HG03039 (cell line): ENCODE data around the gene PRR29.
"Not testable (repeated sequence)": the region's sequence is repeated elsewhere in the genome, so short reads cannot be mapped to it uniquely, and the experiment has no call there.

Experiments used
- ATAC-seq: cut with Tn5 transposase; IDR thresholded peaks from one replicate; pipeline ENCODE4 v1.9.1; 2021; ENCODE audit warnings: mild to moderate bottlenecking, moderate library complexity; ENCODE audit not compliant: unreplicated experiment

The PRR29 gene

GRCh38 chr17:64008830-64009229 is 10.7 kb downstream of the PRR29 start:
- no peak for ATAC-seq

GRCh38 chr17:64009571-64010402 is 11.6 kb downstream of the PRR29 start:
- no peak for ATAC-seq

- ATAC-seq = no peak
These were observed 17.3 kb downstream of the PRR29 start for GRCh38 chr17:64015447-64015846.

- ATAC-seq = no peak
These were observed 18.2 kb downstream of the PRR29 start for GRCh38 chr17:64016231-64016784.

- no peak for ATAC-seq
These were observed 18.8 kb downstream of the PRR29 start for GRCh38 chr17:64016974-64017373.

GRCh38 chr17:64017381-64017980 is 19.3 kb downstream of the PRR29 start:
- no peak for ATAC-seq

- not testable (repeated sequence) for ATAC-seq
These were observed 21.4 kb downstream of the PRR29 start for GRCh38 chr17:64019551-64019961.

GRCh38 chr17:64020056-64020766 is 22.1 kb downstream of the PRR29 start, which contains the start of gene ICAM2:
Gene ICAM2, minus strand, starts transcription at chr17:64020633. Its CDS starts 13,942 bp downstream, at chr17:64006691.
- peak; percentile 62 for ATAC-seq

- no peak for ATAC-seq
These were observed 24.5 kb downstream of the PRR29 start for GRCh38 chr17:64022611-64023063.

GRCh38 chr17:64024215-64024654 is 26.1 kb downstream of the PRR29 start:
- ATAC-seq = no peak

- ATAC-seq = no peak
These were observed 26.9 kb downstream of the PRR29 start for GRCh38 chr17:64024781-64025731.

GRCh38 chr17:64025732-64026294 is 27.7 kb downstream of the PRR29 start:
- ATAC-seq = peak; percentile 49

- ATAC-seq = no peak
These were observed 30.8 kb downstream of the PRR29 start for GRCh38 chr17:64028874-64029464.

GRCh38 chr17:64032081-64032480 is 33.9 kb downstream of the PRR29 start:
- ATAC-seq = no peak

GRCh38 chr17:64036198-64036922 is 38.2 kb downstream of the PRR29 start:
- ATAC-seq = no peak

- ATAC-seq = no peak
These were observed 39.0 kb downstream of the PRR29 start for GRCh38 chr17:64037180-64037579.

GRCh38 chr17:64037802-64038201 is 39.7 kb downstream of the PRR29 start:
- ATAC-seq = no peak

GRCh38 chr17:64038331-64039105 is 40.4 kb downstream of the PRR29 start:
- ATAC-seq = no peak
